Embryonic facial prominence (tissue), 1 donor: ENCODE measurements around the gene PDE10A.
"Not testable (repeated sequence)": the region's sequence is repeated elsewhere in the genome, so short reads cannot be mapped to it uniquely, and the experiment has no call there.

Source experiments
- DNase-seq: peaks from one replicate; pipeline ENCODE4 v3.0.0-alpha.2; 2016; ENCODE audit errors: extremely low spot score

The PDE10A gene

GRCh38 chr6:165551828-165552227 is 111.2 kb downstream of the PDE10A start:
- no peak for DNase-seq

DNA sequence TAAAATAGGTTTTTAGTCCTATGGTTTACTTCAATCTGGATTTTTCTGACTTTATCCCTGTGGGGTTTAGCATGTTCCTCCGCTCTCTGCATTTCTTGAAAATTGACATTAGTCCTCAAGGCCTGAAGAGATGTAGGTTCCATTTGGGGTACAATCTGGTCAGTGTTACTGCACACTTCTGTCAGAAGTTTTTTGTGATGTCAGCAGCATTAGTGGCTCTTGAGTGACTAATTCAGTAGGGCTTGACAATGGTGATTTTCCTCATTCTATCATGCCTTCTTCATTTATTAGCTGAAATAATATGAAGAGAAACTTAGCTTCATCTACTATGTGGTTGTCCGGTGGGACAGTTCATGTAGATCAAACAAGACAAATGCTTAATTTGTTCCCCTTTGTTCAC is 114.6 kb downstream of the PDE10A start:
- DNase-seq = no peak

DNA sequence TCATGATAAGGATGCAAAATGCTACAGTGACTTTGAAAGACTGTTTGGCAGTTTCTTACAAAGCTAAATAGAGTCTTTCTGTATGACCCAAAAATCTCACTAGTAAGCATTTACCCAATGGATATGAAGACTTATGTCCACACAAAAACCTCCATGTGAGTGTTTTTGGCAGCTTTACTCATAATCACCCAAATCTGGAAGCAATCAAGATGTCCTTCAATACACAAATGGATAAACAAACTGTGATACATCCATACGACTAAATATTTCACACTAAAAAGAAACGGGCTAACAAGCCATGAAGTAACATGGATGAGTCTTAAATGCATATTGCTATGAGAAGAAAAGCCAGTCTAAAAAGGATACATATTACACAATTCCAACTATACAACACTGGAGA is 117.2 kb downstream of the PDE10A start:
- DNase-seq = no peak

GRCh38 chr6:165543781-165544180 is 119.3 kb downstream of the PDE10A start:
- DNase-seq = no peak

- no peak for DNase-seq
Observed at GRCh38 chr6:165536911-165537310, 126.1 kb downstream of the PDE10A start.

GRCh38 chr6:165519316-165519715 is 143.7 kb downstream of the PDE10A start:
- no peak for DNase-seq

GRCh38 chr6:165515963-165516624 is 146.9 kb downstream of the PDE10A start:
- no peak for DNase-seq

DNA sequence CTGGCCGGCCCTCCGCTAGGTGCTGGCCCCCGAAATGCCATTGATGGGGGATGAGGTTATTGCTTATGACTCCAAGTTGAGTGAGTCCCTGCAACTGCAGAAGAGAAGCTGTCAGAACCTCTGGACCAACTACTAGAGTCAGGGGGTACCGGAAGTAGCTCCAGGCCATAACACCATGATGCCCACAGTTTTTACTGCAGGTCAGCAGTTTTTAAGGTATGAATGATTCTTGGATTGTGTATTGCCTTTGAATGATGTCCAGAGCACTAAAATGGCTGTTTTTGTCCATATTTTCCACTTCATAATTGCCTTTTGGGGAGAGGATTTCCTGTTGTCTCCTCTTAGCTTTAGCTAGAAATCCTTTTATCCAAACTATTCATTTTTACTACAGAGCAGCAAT is 148.4 kb downstream of the PDE10A start:
- no peak for DNase-seq

- DNase-seq = no peak
Observed at GRCh38 chr6:165511807-165512206, 151.2 kb downstream of the PDE10A start.

GRCh38 chr6:165508321-165508869 is 154.6 kb downstream of the PDE10A start:
- no peak for DNase-seq

DNA sequence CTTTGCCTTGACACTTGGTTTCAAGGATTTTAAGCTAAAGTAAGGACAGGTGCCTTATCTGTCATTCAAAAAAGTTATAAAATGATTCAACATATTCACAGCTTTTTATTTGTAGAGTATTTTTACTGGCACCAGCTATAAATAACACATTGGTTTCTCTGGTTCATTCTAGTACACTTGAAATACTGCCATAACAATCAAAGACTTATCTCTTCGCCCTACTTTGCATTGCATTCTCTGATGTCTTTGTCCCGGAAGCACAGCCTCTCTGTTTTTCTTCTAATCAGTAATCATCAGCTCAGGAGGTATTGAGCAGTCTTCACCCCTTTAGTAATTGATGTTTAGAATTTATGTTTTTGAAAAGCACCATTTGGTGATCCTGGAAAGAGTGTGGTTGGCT is 156.4 kb downstream of the PDE10A start:
- no peak for DNase-seq

DNA sequence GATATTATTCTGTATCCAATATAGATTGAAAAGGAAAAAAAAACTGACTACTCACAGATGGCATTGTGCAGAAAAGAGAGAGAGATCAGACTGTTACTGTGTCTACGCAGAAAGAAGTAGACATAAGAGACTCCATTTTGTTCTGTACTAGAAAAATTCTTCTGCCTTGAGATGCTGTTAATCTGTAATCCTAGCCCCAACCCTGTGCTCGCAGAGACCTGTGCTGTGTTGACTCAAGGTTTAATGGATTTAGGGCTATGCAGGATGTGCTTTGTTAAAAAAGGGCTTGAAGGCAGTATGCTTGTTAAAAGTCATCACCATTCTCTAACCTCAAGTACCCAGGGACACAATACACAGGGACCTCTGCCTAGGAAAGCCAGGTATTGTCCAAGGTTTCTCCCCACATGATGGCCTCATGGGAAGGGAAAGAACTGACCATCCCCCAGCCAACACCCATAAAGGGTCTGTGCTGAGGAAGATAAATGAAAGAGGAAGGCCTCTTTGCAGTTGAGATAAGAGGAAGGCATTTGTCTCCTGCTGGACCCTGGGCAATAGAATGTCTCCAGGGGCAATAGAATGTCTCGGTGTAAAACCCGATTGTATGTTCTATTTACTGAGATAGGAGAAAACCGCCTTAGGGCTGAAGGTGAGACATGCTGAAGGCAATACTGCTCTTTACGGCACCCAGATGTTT is 162.7 kb downstream of the PDE10A start:
- not testable (repeated sequence) for DNase-seq

DNA sequence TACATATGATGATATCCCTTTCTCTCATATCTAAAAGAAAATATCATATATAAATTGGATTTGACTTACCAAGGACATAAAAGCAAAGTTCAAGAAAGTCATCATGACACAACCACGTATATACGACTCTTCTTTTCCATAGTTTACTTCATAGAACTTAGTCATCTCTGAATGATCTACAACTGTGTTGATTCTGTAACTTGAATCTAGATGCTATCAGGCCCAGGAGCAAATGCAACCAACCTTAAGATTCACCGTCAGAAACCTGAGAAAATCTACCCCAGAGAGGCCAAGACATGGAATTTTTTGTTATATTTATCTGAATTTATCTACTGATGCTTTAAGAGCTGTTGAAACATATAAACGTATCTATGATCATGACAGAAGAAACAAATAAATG is 165.6 kb downstream of the PDE10A start:
- no peak for DNase-seq

GRCh38 chr6:165488624-165489295 is 174.3 kb downstream of the PDE10A start:
- no peak for DNase-seq

GRCh38 chr6:165487950-165488349 is 175.1 kb downstream of the PDE10A start:
- no peak for DNase-seq

GRCh38 chr6:165487347-165487746 is 175.7 kb downstream of the PDE10A start:
- no peak for DNase-seq

DNA sequence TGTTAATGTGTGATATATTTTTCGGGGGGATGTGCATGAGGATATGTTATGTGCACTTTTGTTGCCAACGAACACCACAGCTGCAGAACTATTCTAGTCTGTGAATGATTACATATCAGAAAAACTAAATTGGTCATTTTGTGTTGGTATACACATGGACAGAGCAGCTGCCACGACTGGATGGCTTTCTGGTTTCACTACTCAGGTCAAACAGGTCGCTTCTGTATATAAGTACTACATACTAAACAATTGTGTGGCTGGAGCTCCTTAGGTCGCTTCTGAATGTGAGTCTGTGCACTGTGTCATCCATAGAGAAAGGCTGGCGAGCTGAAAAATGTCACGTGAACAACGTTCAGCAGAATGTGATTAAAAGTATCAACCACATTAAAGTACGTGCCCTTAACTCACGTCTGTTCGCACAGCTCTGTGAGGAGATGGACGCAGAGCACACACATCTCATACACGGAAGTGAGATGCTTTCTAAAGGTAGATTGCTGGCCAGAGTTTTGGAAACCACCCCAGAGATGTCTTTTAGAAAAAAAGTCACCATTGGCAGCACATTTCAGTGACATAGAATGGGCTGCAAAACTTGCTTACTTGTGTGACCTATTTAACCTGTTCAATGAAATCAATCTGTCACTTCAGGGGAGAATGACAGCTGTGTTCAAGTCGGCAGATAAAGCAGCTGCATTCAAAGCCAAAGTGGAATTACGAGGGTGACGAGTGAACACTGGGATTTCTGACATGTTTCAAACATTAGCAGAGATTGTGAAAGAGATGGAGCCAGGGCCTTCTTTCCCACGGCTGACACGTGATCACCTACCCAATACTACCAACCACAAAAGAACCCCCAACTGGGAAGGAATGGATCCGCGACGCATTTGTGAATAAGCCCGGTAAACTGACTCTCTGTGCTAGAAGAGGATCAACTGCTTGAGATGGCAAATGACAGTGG is 176.6 kb downstream of the PDE10A start:
- DNase-seq = no peak

DNA sequence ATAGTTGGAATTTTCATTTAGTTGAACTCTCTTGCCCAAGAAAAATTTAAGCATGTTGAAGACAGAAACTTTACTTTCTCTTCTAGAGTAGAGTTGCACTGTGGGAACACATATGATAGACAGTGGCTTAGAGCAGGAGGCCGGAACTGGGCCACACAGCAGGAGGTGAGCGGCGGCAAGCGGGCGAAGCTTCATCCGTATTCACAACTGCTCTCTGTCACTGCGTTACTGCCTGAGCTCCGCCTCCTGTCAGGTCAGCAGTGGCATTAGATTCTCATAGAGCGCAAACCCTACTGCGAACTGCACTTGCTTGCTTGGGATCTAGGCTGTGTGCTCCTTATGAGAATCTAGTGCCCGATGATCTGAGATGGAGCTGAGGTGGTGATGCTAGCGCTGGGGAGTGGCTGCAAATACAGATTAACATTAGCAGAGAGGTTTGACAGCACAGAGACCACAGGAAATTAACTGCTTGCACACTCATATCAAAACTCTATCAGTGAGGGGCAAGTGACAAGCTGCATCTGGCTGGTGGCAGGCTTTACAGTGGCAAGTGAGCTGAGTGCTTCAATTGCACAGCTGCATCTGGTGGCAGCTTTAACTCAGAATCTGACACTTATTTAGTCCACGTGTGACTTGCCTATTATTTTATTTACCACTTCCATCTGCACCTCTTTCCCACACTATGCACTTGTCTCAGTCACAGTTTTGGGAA is 178.7 kb downstream of the PDE10A start:
- no peak for DNase-seq

GRCh38 chr6:165481921-165482320 is 181.1 kb downstream of the PDE10A start:
- no peak for DNase-seq

DNA sequence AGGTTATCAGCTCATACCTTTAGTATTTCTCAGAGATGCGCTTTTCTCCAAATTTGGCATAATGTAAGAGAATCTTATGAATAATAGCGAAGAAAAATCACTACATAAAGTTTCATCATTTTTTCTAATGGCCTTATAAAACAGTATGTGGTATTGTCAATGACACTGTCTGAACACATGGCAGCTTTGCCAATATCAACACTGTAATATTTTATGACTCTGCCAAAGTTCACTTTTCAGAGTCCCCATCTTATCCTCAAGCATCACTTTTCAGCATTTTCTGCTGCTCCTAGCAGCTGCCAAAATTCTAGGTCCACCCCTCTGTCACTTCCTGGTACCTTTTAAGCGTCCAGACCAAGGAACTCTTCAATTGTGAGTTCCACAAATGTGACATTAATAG is 182.1 kb downstream of the PDE10A start:
- DNase-seq = no peak

DNA sequence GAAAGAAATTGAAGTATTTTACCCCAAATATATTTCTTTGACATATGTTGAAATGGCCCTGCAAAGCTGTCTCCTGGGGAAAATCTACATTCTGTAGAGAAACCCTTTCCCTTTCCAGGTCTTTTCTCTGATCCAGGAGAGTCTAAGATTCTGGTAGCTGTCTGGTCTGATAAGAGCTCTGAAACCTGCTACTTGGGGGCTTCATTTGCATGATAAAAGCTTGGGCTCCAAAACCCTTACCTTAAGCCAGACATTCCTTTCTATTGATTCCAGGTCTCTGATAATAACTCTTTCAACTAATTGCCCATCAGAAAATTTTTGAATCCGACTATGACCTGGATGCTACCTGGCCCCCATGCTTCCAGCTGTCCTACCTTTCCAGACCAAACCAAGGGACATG is 184.5 kb downstream of the PDE10A start:
- DNase-seq = no peak
